NT2/D1 (cell line): ENCODE data around the gene RAB1B.
A peak's percentile ranks its signal among the peaks of the same experiment; 100 is the strongest.

Experiments used
- DNase-seq: peaks from one replicate; pipeline ENCODE4 v3.0.0-alpha.2; 2011; ENCODE audit warnings: low read depth, low spot score
- H3K27me3 ChIP-seq: 2 replicates; pipeline ENCODE4 v1.6.0; 2011; ENCODE audit warnings: mild to moderate bottlenecking; ENCODE audit not compliant: insufficient read length, insufficient read depth
- H3K36me3 ChIP-seq: 2 replicates; pipeline ENCODE4 v1.6.1; 2011; ENCODE audit warnings: mild to moderate bottlenecking, low read length, mixed read lengths; ENCODE audit not compliant: insufficient read depth, insufficient read length
- H3K4me1 ChIP-seq: 2 replicates; pipeline ENCODE4 v1.5.1; 2011; ENCODE audit not compliant: insufficient read depth, insufficient read length
- H3K4me3 ChIP-seq: 2 replicates; pipeline ENCODE4 v1.5.1; 2011; ENCODE audit warnings: low read depth; ENCODE audit not compliant: insufficient read length
- H3K9ac ChIP-seq: 2 replicates; pipeline ENCODE4 v1.6.0; 2011; ENCODE audit warnings: low read depth; ENCODE audit not compliant: insufficient read length
- H3K9me3 ChIP-seq: 2 replicates; pipeline ENCODE4 v1.5.1; 2011; ENCODE audit warnings: mild to moderate bottlenecking, low read length; ENCODE audit not compliant: insufficient read depth
- SUZ12 ChIP-seq: IDR thresholded peaks from 2 replicates; pipeline ENCODE4 v1.6.1; 2011; ENCODE audit not compliant: insufficient read length, insufficient read depth; ENCODE audit errors: extremely low read depth
- YY1 ChIP-seq: IDR thresholded peaks from 2 replicates; pipeline ENCODE4 v1.6.1; 2011; ENCODE audit not compliant: insufficient read length, insufficient read depth
- ZNF274 ChIP-seq: IDR thresholded peaks from 2 replicates; pipeline ENCODE4 v1.6.1; 2011; ENCODE audit warnings: mild to moderate bottlenecking, low read depth, low read length

The RAB1B gene

DNA sequence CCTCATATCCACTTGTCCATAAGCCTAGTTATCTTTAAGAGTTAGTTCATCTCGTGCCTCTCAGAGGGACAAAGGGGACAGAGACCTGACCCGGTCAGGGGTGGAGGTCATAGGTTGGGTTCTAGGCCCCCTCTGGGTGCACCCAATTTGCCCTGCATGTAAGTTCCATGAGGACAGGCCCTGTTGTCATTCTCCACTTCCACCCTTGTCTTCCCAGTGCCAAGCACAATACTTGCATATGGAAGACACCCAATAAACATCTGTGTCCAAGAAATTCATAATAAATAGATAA is 21.8 kb downstream of the RAB1B start:
- peaks cover 25% of the 10 kb centered on the region for H3K36me3 ChIP-seq
- H3K27me3 ChIP-seq: peaks cover 49% of the 10 kb centered on the region
- H3K9me3 ChIP-seq: no peaks in the 10 kb centered on the region
- peaks cover 24% of the 10 kb centered on the region for H3K4me1 ChIP-seq
- H3K9ac ChIP-seq: no peak overlapping the region
- TF ChIP-seq SUZ12 (no peak), YY1 (no peak), ZNF274 (no peak)
- peak overlapping the region; percentile 90 for H3K4me3 ChIP-seq
- no peak for DNase-seq

DNA sequence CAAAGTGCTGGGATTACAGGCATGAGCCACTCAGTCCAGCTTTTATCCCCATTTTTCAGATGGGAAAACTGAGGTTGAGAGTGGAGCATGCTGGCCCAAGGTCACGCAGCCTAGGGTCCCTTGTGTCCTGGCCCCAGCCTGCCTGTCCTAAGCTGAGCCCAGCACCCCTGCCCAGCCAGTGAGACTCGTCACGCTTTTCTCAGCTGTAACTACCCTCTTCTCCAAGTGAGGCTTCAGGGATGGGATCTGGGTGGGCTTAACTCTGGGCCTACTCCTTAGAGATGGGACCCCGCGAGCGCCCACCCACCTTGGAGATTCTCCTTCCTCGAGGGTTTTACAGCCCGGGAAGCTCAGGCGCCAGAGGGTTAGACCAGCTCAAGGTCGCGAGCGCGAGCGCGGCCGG is 22.9 kb downstream of the RAB1B start:
- TF ChIP-seq ZNF274 (no peak), SUZ12 (no peak), YY1 (no peak)
- peaks cover 16% of the 10 kb centered on the region for H3K36me3 ChIP-seq
- H3K9ac ChIP-seq: peak overlapping the region; percentile 73
- peak overlapping the region; percentile 41 for H3K4me3 ChIP-seq
- H3K9me3 ChIP-seq: no peaks in the 10 kb centered on the region
- DNase-seq: no peak
- peaks cover 55% of the 10 kb centered on the region for H3K27me3 ChIP-seq
- peaks cover 30% of the 10 kb centered on the region for H3K4me1 ChIP-seq

DNA sequence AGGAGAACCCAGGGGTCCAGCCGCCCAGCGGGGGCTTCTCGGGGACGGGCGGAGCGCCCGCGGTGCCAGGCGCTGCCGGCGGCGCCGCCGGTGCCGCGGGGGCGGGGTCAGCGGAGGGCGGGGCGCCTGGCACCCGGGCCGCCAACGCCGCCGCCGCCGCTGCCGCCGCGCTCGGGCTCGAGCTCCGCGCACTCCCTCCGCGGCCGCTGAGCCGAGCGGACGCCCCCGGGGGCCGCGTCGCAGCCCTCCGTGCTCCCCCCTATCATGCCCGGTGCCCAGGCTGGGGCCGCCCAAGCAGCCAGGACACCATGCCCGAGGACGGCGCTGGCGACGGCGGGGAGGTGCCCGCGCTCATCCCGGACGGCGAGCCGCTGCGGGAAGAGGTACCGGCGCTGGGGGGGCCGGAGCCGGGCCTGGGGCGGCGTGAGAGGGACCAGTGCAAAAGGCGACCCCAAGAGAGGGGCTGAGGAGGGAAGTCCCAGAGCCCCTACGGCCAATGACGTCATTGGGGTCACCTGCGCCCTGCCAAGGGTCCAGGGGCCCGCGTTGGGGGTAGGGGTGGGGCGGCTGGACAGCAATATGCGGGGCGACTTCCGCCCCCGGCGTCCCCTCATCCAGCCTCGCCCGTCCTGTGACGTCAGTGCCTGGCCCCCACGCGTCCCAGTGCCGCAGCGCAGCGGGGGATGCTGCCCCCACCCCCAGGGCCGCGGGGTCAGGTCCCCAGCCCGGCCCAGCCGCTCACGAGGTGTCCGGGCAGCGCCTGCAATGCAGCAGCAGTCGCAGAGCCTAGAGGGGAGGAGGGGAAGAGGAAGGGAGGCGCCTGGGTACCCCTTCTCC is 23.5 kb downstream of the RAB1B start, which contains the start of gene TMEM151A:
Gene TMEM151A (plus strand): TSS at position 189 of the 837 bp plus-strand sequence. CDS start 120 bp downstream, at position 309.
- TF ChIP-seq YY1: no peak
- no peak for TF ChIP-seq ZNF274
- TF ChIP-seq SUZ12: no peak
- no peak for DNase-seq
- H3K9ac ChIP-seq: peak within 1 kb of the TSS; percentile 73
- peaks cover 55% of the 10 kb centered on the region for H3K27me3 ChIP-seq
- H3K9me3 ChIP-seq: no peaks in the 10 kb centered on the region
- peaks cover 36% of the 10 kb centered on the region for H3K4me1 ChIP-seq
- H3K36me3 ChIP-seq: peaks cover 10% of the 10 kb centered on the region
- H3K4me3 ChIP-seq: peak within 1 kb of the TSS; percentile 41

GRCh38 chr11:66292543-66293332 is 24.3 kb downstream of the RAB1B start:
- no peaks in the 10 kb centered on the region for H3K9me3 ChIP-seq
- DNase-seq: no peak
- no peak for TF ChIP-seq YY1
- no peak for TF ChIP-seq ZNF274
- peak overlapping the region; percentile 26 for H3K9ac ChIP-seq
- H3K27me3 ChIP-seq: peaks cover 55% of the 10 kb centered on the region
- H3K4me3 ChIP-seq: peak overlapping the region; percentile 10
- H3K36me3 ChIP-seq: peaks cover 3% of the 10 kb centered on the region
- H3K4me1 ChIP-seq: peaks cover 37% of the 10 kb centered on the region

DNA sequence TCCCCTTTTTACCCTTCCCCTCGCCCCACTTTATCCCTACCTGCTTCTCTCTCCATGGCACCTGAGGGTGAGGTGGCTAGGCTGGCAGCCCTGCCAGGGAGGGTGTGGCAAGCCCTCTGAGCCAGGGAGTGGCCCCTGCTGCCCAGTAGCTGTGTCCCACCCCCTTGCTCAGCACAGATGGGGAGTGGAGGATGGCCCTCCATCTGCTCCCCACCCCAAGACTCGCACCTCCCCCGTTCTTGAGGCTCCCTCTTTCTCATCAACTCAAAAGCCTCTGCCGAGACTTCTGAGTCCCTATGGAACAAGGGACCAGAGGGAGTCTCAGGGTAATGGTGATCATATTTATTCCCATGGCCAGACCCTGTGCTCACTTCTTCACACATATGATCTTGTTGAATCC is 24.9 kb downstream of the RAB1B start:
- H3K4me1 ChIP-seq: peaks cover 34% of the 10 kb centered on the region
- TF ChIP-seq ZNF274 (no peak), YY1 (no peak), SUZ12 (no peak)
- H3K9ac ChIP-seq: no peak overlapping the region
- H3K4me3 ChIP-seq: no peak overlapping the region
- H3K9me3 ChIP-seq: no peaks in the 10 kb centered on the region
- no peaks in the 10 kb centered on the region for H3K36me3 ChIP-seq
- no peak for DNase-seq
- H3K27me3 ChIP-seq: peaks cover 55% of the 10 kb centered on the region

GRCh38 chr11:66293777-66294625 is 25.6 kb downstream of the RAB1B start:
- no peak overlapping the region for H3K4me3 ChIP-seq
- H3K9ac ChIP-seq: no peak overlapping the region
- TF ChIP-seq YY1: no peak
- DNase-seq: no peak
- H3K27me3 ChIP-seq: peaks cover 55% of the 10 kb centered on the region
- no peaks in the 10 kb centered on the region for H3K36me3 ChIP-seq
- H3K9me3 ChIP-seq: no peaks in the 10 kb centered on the region
- peaks cover 34% of the 10 kb centered on the region for H3K4me1 ChIP-seq
